OCI-LY1 (cell line): ENCODE results near the gene FAM151B.

Source experiments
- H2AFZ ChIP-seq: fragments of 200-600 bp; sonication (generic), shearing (Covaris generic); 2 replicates; pipeline ENCODE4 v1.6.0; 2014; ENCODE audit warnings: antibody characterized with exemption, mild to moderate bottlenecking, low read length
- H3F3A ChIP-seq: fragments of 200-600 bp; sonication (generic), shearing (Covaris generic); 2 replicates; pipeline ENCODE4 v1.6.0; 2014; ENCODE audit warnings: mild to moderate bottlenecking, antibody characterized with exemption, low read length, moderate library complexity; ENCODE audit not compliant: insufficient read depth
- H3K27ac ChIP-seq: fragments of 200-600 bp; sonication (generic); 2 replicates; pipeline ENCODE4 v1.5.1; 2014; ENCODE audit warnings: low read length, mixed run types, mild to moderate bottlenecking, low read depth; ENCODE audit not compliant: poor library complexity, severe bottlenecking
- H3K27me3 ChIP-seq: fragments of 200-600 bp; sonication (generic); 2 replicates; pipeline ENCODE4 v1.6.0; 2014; ENCODE audit warnings: antibody characterized with exemption, mild to moderate bottlenecking, low read length, moderate library complexity; ENCODE audit not compliant: insufficient read depth
- H3K36me3 ChIP-seq: fragments of 200-600 bp; sonication (generic); 2 replicates; pipeline ENCODE4 v1.6.1; 2014; ENCODE audit warnings: mild to moderate bottlenecking, antibody characterized with exemption, low read length, moderate library complexity, mixed read lengths; ENCODE audit not compliant: insufficient read depth
- H3K4me1 ChIP-seq: fragments of 200-600 bp; sonication (generic); 2 replicates; pipeline ENCODE4 v1.5.1; 2014; ENCODE audit warnings: mild to moderate bottlenecking, low read length, moderate library complexity; ENCODE audit not compliant: insufficient read depth, severe bottlenecking
- H3K4me2 ChIP-seq: fragments of 200-600 bp; sonication (generic), shearing (Covaris generic); 2 replicates; pipeline ENCODE4 v1.6.1; 2014; ENCODE audit warnings: low read length
- H3K4me3 ChIP-seq: fragments of 200-600 bp; sonication (generic); 2 replicates; pipeline ENCODE4 v1.5.1; 2014; ENCODE audit warnings: low read length, low read depth, mild to moderate bottlenecking, mixed read lengths; ENCODE audit not compliant: poor library complexity, severe bottlenecking
- H3K79me2 ChIP-seq: fragments of 200-600 bp; shearing (Covaris generic); 2 replicates; pipeline ENCODE4 v1.6.1; 2016; ENCODE audit warnings: mixed run types, low read length, mixed read lengths; ENCODE audit not compliant: insufficient read depth
- H3K9ac ChIP-seq: fragments of 200-600 bp; sonication (generic), shearing (Covaris generic); 2 replicates; pipeline ENCODE4 v1.6.1; 2014; ENCODE audit warnings: mild to moderate bottlenecking, low read length, mixed read lengths
- H3K9me2 ChIP-seq: fragments of 200-600 bp; sonication (generic), shearing (Covaris generic); 2 replicates; pipeline ENCODE4 v1.6.1; 2014; ENCODE audit warnings: low read depth, mild to moderate bottlenecking, low read length, mixed read lengths
- H3K9me3 ChIP-seq: fragments of 200-600 bp; shearing (Covaris generic); 2 replicates; pipeline ENCODE4 v1.6.1; 2014; ENCODE audit warnings: low read length, mixed read lengths
- H4K20me1 ChIP-seq: fragments of 200-600 bp; sonication (generic), shearing (Covaris generic); 2 replicates; pipeline ENCODE4 v1.6.0; 2016; ENCODE audit warnings: mild to moderate bottlenecking, low read length; ENCODE audit not compliant: insufficient read depth
- EZH2 ChIP-seq: fragments of 200-600 bp; sonication (generic), shearing (Covaris generic); IDR thresholded peaks from 2 replicates; pipeline ENCODE4 v1.8.0; 2017; ENCODE audit warnings: borderline replicate concordance, mixed run types, mild to moderate bottlenecking, antibody characterized with exemption, low read length, moderate library complexity, mixed read lengths
- TF ChIP-seq, protein P1 (sequence below): fragments of 200-600 bp; sonication (generic), shearing (Covaris generic); IDR thresholded peaks from 2 replicates; pipeline ENCODE4 v1.5.1; 2017; ENCODE audit warnings: mild to moderate bottlenecking, antibody characterized with exemption, low read length, moderate library complexity, mixed read lengths

FAM151B gene

DNA sequence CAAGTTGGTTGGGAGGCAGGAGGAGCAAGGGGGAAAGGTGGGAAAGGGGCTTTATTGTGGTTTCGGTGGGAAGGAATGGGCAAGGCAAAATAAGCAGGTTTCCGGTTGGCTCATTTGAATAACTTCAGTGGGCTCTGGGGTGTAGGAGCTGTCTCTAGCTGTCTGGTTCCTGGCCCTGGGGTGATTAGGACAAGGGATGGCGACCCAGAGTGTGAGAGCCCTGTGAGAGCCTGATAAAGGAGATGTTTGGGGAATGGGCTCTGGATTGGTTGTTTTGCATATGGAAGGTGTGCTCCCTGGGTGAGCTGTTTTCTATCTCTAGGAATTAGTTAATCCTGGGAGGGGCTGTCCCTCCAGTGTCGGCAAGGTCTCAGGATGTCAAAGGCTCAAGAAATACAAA, 66.7 kb downstream of the FAM151B start:
- Histone ChIP-seq H2AFZ (no peak overlapping the region), H3K79me2 (no peaks in the 10 kb centered on the region), H3K4me1 (no peaks in the 10 kb centered on the region), H3K27ac (no peak overlapping the region), H3K9ac (no peak overlapping the region), H3K4me3 (no peak overlapping the region), H3K27me3 (no peaks in the 10 kb centered on the region), H3K36me3 (no peaks in the 10 kb centered on the region), H4K20me1 (no peaks in the 10 kb centered on the region), H3K4me2 (no peak overlapping the region), H3K9me3 (no peaks in the 10 kb centered on the region), H3F3A (no peaks in the 10 kb centered on the region), H3K9me2 (no peaks in the 10 kb centered on the region)
- TF ChIP-seq, protein P1, sequence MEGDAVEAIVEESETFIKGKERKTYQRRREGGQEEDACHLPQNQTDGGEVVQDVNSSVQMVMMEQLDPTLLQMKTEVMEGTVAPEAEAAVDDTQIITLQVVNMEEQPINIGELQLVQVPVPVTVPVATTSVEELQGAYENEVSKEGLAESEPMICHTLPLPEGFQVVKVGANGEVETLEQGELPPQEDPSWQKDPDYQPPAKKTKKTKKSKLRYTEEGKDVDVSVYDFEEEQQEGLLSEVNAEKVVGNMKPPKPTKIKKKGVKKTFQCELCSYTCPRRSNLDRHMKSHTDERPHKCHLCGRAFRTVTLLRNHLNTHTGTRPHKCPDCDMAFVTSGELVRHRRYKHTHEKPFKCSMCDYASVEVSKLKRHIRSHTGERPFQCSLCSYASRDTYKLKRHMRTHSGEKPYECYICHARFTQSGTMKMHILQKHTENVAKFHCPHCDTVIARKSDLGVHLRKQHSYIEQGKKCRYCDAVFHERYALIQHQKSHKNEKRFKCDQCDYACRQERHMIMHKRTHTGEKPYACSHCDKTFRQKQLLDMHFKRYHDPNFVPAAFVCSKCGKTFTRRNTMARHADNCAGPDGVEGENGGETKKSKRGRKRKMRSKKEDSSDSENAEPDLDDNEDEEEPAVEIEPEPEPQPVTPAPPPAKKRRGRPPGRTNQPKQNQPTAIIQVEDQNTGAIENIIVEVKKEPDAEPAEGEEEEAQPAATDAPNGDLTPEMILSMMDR = no peak
- TF ChIP-seq EZH2 = no peak

DNA sequence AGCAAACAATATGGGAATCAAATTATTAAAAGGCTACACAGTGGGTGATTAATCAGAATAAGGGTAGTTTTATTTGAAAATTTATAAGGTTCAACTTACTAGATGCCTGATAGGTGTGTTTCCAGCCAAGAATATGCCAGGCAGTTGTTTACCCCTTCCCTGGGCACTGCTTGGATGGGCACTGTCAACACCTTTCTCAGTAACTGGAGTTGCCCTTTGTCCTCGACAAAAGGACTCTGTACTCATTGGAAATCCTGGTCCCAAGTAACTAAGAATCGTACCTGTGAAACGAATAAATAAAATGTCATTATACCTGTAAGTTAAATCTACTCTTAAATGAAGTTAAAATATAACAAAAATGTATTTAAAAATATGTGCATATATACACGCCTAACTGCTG, 67.2 kb downstream of the FAM151B start:
- H3K4me2 ChIP-seq = no peak overlapping the region

DNA sequence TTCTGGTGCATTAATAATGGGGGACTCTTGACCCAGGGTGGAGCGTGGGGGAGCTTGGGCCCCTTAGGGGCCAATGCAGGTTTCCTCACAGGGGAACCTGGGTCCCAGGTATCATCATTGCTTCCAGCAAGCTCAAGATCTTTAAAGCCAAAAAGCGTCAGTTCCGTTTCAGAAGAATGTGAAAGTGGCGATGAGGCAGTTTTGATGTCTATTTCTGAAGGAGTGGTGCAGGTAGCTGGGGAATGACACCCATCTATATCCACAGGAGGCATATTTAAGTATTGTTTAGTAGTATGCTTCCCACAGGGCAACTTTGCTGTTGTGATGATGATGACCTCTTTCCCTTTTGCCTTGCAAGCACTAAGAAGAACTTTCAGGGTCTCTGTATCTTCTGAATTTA, 71.3 kb downstream of the FAM151B start:
- no peaks in the 10 kb centered on the region for H3F3A ChIP-seq
- no peaks in the 10 kb centered on the region for H3K9me2 ChIP-seq
- no peak overlapping the region for H3K4me2 ChIP-seq
- no peaks in the 10 kb centered on the region for H3K79me2 ChIP-seq
- no peak overlapping the region for H3K27ac ChIP-seq
- no peaks in the 10 kb centered on the region for H3K9me3 ChIP-seq
- no peaks in the 10 kb centered on the region for H3K27me3 ChIP-seq
- no peak overlapping the region for H3K9ac ChIP-seq
- H4K20me1 ChIP-seq = no peaks in the 10 kb centered on the region
- H3K36me3 ChIP-seq = no peaks in the 10 kb centered on the region
- H3K4me3 ChIP-seq = no peak overlapping the region
- no peaks in the 10 kb centered on the region for H3K4me1 ChIP-seq
- no peak overlapping the region for H2AFZ ChIP-seq
- no peak for TF ChIP-seq EZH2
- TF ChIP-seq, protein P1 = no peak

More for the DNA sequence above, 67.2 kb downstream of the FAM151B start:
- Histone ChIP-seq H3K9me2 (no peaks in the 10 kb centered on the region), H3K27ac (no peak overlapping the region), H3K4me3 (no peak overlapping the region), H4K20me1 (no peaks in the 10 kb centered on the region), H3K9ac (no peak overlapping the region), H3K79me2 (no peaks in the 10 kb centered on the region), H3K4me1 (no peaks in the 10 kb centered on the region), H3F3A (no peaks in the 10 kb centered on the region), H3K27me3 (no peaks in the 10 kb centered on the region), H3K9me3 (no peaks in the 10 kb centered on the region), H2AFZ (no peak overlapping the region), H3K36me3 (no peaks in the 10 kb centered on the region)
- TF ChIP-seq, protein P1 = no peak
